Measurements from ENCODE around the gene GLRX5.

DNA sequence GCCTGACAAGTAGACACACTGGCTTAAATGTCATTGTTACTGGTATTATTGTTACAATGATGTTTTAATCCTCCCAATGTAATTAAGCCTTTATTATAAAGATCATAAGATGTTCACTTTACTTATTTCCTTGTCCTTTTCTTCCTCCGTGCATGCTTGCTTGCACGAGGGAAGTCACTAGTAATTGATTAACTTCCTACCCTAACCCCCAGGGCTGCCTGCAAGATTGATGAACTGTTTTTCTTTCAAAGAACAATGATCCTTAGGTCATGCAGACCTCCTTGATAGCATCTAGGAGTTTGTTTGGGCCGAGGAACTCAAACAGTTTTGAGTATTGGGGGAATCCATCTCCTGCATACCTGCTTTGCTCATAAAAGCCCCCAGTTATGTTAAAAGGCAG, 43.0 kb downstream of the GLRX5 start:
- no peak for TF ChIP-seq POLR2A (IDR thresholded peaks at IDR 0.05)
- TF ChIP-seq, protein P1, sequence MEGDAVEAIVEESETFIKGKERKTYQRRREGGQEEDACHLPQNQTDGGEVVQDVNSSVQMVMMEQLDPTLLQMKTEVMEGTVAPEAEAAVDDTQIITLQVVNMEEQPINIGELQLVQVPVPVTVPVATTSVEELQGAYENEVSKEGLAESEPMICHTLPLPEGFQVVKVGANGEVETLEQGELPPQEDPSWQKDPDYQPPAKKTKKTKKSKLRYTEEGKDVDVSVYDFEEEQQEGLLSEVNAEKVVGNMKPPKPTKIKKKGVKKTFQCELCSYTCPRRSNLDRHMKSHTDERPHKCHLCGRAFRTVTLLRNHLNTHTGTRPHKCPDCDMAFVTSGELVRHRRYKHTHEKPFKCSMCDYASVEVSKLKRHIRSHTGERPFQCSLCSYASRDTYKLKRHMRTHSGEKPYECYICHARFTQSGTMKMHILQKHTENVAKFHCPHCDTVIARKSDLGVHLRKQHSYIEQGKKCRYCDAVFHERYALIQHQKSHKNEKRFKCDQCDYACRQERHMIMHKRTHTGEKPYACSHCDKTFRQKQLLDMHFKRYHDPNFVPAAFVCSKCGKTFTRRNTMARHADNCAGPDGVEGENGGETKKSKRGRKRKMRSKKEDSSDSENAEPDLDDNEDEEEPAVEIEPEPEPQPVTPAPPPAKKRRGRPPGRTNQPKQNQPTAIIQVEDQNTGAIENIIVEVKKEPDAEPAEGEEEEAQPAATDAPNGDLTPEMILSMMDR (IDR thresholded peaks at IDR 0.05) = no peak

Data from adrenal gland (tissue), 5 donors.